ENCODE measurements around the gene CBLL1.
A peak's percentile ranks its signal among the peaks of the same experiment; 100 is the strongest.

Gene CBLL1

GRCh38 chr7:107743567-107744344, at the start of gene CBLL1:
CBLL1 (plus strand) TSS chr7:107744142; CDS start chr7:107744164, 22 bp downstream.
- DNase-seq: peak; percentile 98

DNA sequence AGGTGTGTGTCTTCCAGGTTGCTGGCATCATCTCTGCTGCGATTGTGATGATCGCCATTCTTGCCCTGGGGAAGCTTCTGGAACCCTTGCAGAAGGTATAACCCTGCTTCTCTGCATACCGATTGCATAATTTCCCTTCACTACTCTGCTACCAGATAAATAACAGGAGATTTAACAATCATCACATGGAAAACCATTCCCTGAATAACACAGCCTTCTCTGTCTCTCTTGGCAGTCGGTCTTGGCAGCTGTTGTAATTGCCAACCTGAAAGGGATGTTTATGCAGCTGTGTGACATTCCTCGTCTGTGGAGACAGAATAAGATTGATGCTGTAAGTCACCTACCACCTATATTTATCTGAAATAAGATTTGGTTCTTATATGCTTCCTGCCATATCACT, 49.6 kb upstream of the CBLL1 start:
- DNase-seq: peak; percentile 22

DNA sequence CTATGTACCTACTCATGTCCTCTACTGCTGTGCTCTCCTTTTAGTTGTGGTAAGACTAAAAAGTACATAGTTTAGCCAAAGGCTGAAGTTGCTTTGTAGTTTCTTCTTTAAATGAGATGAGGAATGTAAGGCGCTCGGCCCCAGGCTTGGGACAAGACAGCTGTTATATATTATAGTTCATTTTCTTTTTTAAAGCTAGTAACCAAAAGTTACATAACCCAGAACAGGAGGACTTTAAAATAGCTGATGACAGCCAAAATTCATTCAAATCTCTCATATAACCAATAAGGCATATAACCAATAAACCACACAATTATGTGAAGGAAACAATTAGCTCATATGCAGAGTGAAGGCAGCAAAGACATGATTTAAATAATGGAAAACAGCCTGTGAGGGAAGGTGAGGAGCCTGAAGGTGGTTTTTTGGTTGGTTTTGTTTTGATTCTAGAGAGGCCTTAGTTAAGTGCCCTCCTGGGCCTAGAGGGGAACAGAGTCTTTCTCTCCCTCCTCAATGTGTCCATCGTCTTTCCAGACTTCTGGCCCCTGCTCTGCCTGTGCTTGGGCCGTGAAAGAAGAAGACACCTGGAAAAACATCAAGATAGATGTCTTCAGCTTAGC, 47.5 kb upstream of the CBLL1 start:
- no peak for DNase-seq

- no peak for DNase-seq
Measured at GRCh38 chr7:107697321-107698049, 46.5 kb upstream of the CBLL1 start.

- DNase-seq: no peak
Measured at GRCh38 chr7:107700570-107700969, 43.4 kb upstream of the CBLL1 start.

DNA sequence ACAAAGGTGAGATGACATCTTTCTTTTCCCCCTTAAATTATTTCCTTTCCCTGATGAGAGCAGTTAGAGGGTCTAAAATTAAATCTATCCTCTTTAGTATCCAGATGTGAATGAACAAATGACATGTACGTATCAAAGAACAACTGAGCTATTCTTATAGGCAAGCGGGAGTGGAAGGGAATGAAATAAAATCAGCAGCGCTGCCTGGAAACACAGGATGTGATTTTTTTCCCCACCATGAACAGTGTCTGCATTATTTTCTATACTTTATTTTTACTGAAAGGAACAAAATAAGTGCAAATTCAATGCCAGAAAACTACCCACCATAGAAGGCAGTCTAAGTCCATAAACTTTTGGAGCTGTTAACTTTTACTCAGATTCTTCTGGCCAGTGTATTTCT, 42.8 kb upstream of the CBLL1 start:
- DNase-seq: no peak

- no peak for DNase-seq
Measured at GRCh38 chr7:107703219-107703618, 40.7 kb upstream of the CBLL1 start.

- DNase-seq: no peak
Measured at GRCh38 chr7:107703872-107704271, 40.1 kb upstream of the CBLL1 start.

- no peak for DNase-seq
Measured at GRCh38 chr7:107708956-107709355, 35.0 kb upstream of the CBLL1 start.

DNA sequence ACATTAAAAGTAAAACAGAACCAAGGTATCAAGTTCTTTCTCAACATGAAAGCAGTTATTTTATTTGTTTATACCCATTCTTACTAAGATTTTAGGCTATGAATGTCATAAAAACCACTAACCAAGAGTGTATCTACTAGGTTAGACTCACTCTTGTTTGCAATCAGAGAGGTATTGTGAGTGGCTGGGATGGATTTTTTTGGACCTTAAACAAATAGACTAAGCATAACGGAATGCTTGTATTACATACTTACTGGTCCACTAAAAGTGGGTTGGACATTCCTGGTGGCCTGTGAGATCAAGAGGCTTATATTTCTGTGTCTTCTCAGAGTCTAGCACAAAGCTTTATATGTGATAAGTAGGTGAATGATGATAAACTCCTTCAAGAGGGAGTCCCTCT, 32.6 kb upstream of the CBLL1 start:
- DNase-seq: no peak

GRCh38 chr7:107712025-107712424, 31.9 kb upstream of the CBLL1 start:
- DNase-seq: peak; percentile 55

DNA sequence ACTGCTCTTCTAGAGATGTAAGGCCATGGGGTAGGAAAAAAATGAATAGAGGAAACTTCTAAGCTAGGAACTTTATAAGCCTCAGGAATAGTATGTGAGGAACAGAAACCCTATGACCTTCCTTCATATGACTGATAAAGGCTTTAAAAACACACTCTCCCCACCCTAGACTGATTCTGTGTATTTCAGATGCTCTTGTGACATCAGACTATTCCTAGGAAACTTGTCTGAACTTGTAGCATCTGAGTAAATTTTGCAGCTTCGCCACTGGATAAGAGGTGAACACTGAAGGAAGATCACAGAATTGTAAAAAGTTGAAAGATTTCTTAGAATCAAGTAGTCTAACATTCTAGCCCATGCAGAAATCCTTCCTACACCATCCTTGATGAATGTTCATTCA, 31.0 kb upstream of the CBLL1 start:
- DNase-seq: no peak

GRCh38 chr7:107715531-107715930, 28.4 kb upstream of the CBLL1 start:
- no peak for DNase-seq

- DNase-seq: no peak
Measured at GRCh38 chr7:107718456-107719193, 25.3 kb upstream of the CBLL1 start.

- DNase-seq: no peak
Measured at GRCh38 chr7:107721286-107721685, 22.7 kb upstream of the CBLL1 start.

GRCh38 chr7:107723255-107723654, 20.7 kb upstream of the CBLL1 start:
- no peak for DNase-seq

GRCh38 chr7:107725138-107725740, 18.7 kb upstream of the CBLL1 start:
- DNase-seq: no peak

GRCh38 chr7:107726356-107727130, 17.4 kb upstream of the CBLL1 start:
- DNase-seq: no peak

GRCh38 chr7:107728276-107728675, 15.7 kb upstream of the CBLL1 start:
- DNase-seq: no peak

DNA sequence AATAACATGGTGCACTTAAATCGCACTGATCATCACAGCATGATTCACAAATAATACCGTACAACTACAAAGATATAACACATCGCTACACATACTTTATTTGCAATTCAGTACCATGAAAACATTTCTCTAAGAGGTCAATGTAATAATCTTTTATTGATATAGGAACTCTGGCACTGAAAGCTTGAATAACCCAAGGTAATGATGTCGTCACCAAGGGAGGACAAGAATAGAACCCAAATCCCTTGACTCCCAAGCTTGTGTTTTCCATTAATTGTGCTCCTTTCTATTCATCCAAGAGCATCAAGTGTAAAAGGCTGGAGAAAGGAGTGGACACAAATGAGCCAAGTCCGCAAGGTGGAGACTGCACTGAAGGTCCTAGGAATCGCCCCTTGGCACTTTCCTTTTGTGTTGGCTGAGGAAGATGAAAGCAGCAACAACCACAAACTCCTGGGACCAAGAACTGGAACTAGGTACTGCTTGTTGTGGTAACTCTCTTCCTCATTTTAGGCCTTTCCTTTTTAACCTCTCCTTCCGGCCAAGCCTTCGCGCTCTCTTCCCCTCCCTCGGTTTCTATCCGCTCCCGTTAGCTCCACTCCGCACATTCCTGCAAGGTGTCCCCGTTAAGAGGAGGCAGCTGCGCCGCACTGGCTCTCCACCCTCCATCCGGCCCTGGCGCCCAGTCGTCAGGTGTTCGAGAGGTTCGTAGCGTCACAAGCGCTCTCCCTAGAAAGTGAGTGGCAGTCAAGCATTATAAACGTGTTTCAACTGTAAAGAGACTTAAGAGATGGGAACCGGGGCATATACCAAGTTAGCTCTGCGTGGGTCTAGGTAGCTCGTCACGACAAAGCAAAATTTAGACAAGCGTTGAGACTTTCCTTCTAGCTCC, 1.0 kb upstream of the CBLL1 start:
- peak; percentile 62 for DNase-seq

DNA sequence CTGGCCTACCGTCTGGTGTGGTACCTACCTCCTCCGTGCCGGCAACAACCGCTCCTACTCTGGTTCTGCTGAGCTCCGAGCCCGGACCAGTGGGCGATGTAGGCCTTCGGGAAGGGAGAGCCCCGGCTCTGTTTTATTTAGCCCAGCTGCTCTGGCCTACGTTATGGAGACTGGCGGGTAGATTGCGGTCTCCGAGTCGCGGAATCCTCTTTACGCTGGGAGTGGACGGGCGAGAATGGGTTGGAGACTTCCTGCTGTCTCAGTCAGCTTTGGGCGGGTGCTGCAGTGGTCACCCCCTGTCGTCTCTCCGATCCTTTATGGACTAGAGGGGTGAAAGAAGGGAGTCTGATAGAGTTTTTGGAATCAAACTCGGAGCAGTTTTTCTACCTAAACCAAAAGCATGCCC, 406 bp downstream of the CBLL1 start:
- DNase-seq: no peak
